ACC112 (cell line): Measurements from ENCODE around the gene RNF121.
A peak's percentile ranks its signal among the peaks of the same experiment; 100 is the strongest.

ENCODE experiments used
- H2AFZ ChIP-seq: fragments of 200-600 bp; sonication (generic); one replicate; pipeline ENCODE4 v1.6.0; 2017; ENCODE audit warnings: antibody characterized with exemption, low read length; ENCODE audit not compliant: unreplicated experiment
- H3K27ac ChIP-seq: fragments of 200-600 bp; sonication (generic); 2 replicates; pipeline ENCODE4 v1.5.1; 2014; ENCODE audit warnings: low read depth, mild to moderate bottlenecking, antibody characterized with exemption, low read length, moderate library complexity
- H3K27me3 ChIP-seq: fragments of 200-600 bp; sonication (generic); 2 replicates; pipeline ENCODE4 v1.6.1; 2014; ENCODE audit warnings: mild to moderate bottlenecking, antibody characterized with exemption, low read length, moderate library complexity, mixed read lengths; ENCODE audit not compliant: insufficient read depth
- H3K36me3 ChIP-seq: fragments of 200-600 bp; sonication (generic); 2 replicates; pipeline ENCODE4 v1.6.1; 2016; ENCODE audit warnings: mild to moderate bottlenecking, antibody characterized with exemption, low read length, moderate library complexity, mixed read lengths; ENCODE audit not compliant: insufficient read depth
- H3K4me1 ChIP-seq: fragments of 200-600 bp; sonication (generic); one replicate; pipeline ENCODE4 v1.6.1; 2016; ENCODE audit warnings: low read length, mixed read lengths; ENCODE audit not compliant: insufficient read depth, unreplicated experiment, control insufficient read depth
- H3K4me3 ChIP-seq: fragments of 200-600 bp; sonication (generic); 2 replicates; pipeline ENCODE4 v1.5.1; 2014; ENCODE audit warnings: mild to moderate bottlenecking, low read depth, low read length
- H3K79me2 ChIP-seq: fragments of 200-600 bp; sonication (generic); one replicate; pipeline ENCODE4 v1.6.0; 2016; ENCODE audit warnings: low read length; ENCODE audit not compliant: control insufficient read depth, unreplicated experiment, insufficient read depth

RNF121 gene

DNA sequence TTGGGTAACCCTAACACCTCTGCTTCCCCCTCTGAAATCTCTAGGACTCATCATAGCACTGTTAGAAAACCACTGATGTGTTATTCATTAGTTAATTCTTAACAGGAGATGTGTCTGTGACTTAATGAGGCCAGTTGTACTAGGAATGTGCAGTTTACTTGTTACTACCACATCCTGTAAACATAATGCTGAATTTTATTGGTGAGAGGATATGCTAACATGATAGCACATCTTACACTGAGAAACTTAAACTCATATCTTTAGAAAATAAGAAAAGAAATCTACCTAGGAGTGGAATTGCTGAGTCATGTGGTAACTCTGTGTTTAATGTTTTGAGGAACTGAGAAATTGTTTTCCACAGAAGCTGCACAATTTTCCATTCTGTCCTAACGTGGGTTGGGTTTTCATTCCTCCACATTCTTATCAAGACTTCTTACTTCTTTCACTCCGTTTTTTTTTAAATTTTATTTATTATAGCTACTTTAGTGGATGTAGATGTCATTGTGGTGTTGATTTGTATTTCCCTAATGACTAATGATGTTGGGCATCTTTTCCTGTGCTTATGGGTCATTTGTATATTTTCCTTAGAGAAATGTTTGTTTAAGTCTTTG is 33.7 kb downstream of the RNF121 start:
- H3K4me1 ChIP-seq = peaks cover 18% of the 10 kb centered on the region
- no peak overlapping the region for H3K4me3 ChIP-seq
- H3K27ac ChIP-seq = peak overlapping the region; percentile 90
- H2AFZ ChIP-seq = no peak overlapping the region
- H3K36me3 ChIP-seq = peaks cover 29% of the 10 kb centered on the region
- no peaks in the 10 kb centered on the region for H3K27me3 ChIP-seq
- peaks cover 11% of the 10 kb centered on the region for H3K79me2 ChIP-seq

DNA sequence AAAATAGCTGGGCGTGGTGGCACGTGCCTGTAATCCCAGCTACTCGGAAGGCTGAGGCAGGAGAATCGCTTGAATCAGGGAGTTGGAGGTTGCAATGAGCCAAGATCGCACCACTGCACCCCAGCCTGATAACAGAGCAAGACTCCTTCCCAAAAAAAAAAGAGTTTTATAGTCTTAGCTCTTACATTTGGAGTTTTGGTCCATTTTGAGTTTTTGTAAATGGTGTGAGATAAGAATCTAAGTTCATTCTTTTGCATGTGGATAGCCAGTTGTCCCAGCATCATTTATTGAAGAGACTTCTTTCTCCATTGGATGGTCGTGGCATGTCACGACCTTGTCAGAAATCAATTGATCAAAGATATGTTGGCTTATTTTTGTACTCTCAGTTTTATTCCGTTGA is 34.6 kb downstream of the RNF121 start:
- Histone ChIP-seq H3K27me3 (no peaks in the 10 kb centered on the region), H2AFZ (no peak overlapping the region), H3K4me3 (no peak overlapping the region), H3K4me1 (peaks cover 18% of the 10 kb centered on the region), H3K79me2 (peaks cover 12% of the 10 kb centered on the region), H3K27ac (peak overlapping the region; percentile 90), H3K36me3 (peaks cover 34% of the 10 kb centered on the region)

DNA sequence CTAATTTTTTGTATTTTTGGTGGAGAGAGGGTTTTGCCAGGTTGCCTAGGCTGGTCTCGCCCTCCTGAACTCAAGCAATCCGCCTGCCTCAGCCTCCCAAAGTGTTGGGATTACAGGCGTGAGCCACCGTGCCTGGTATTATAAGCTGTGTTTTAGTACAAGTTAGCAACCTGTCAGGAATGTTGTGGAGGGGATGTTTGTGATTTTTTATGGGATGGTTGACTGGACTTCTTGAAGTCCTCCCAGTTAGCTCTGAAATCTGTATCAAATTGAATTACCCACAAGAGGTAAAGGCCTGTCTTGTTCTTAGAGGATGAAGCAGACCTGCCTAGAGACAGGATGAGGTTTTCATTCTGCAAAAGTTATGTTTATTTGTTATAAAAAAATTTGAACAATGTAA is 35.8 kb downstream of the RNF121 start:
- Histone ChIP-seq H2AFZ (no peak overlapping the region), H3K4me3 (no peak overlapping the region), H3K27me3 (no peaks in the 10 kb centered on the region), H3K4me1 (peaks cover 18% of the 10 kb centered on the region), H3K27ac (no peak overlapping the region), H3K79me2 (peaks cover 5% of the 10 kb centered on the region), H3K36me3 (peaks cover 38% of the 10 kb centered on the region)

DNA sequence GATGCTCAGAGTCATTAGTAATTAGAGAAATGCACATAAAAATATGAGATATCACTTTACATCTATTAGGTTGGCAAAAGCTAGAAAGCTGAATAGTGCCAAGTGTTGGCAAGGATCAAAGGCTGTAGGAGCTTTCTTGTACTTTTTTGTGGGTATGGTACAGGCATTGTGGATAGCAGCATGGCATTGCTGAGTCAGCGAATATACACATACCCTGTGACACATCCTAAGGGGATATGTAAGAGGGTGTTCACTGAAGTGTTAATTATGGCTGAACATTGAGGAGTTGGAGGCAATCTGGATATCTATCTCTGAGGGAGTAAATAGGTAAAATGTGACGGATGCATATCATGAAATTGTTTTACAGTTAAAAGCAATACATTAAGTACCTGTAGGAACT is 42.8 kb downstream of the RNF121 start:
- Histone ChIP-seq H3K4me1 (no peaks in the 10 kb centered on the region), H3K27me3 (no peaks in the 10 kb centered on the region), H3K79me2 (peaks cover 5% of the 10 kb centered on the region), H3K27ac (no peak overlapping the region), H3K36me3 (peaks cover 18% of the 10 kb centered on the region), H3K4me3 (no peak overlapping the region), H2AFZ (no peak overlapping the region)

- Histone ChIP-seq H2AFZ (no peak overlapping the region), H3K27ac (no peak overlapping the region), H3K4me1 (no peaks in the 10 kb centered on the region), H3K79me2 (peaks cover 5% of the 10 kb centered on the region), H3K36me3 (peaks cover 7% of the 10 kb centered on the region; the same call in 1 of the 2 replicates), H3K4me3 (no peak overlapping the region), H3K27me3 (no peaks in the 10 kb centered on the region)
Observed at GRCh38 chr11:71976551-71976950, 47.7 kb downstream of the RNF121 start.

GRCh38 chr11:71977090-71977489 is 48.2 kb downstream of the RNF121 start:
- Histone ChIP-seq H3K27me3 (no peaks in the 10 kb centered on the region), H3K27ac (no peak overlapping the region), H3K79me2 (peaks cover 5% of the 10 kb centered on the region), H3K4me1 (no peaks in the 10 kb centered on the region), H2AFZ (no peak overlapping the region), H3K36me3 (peaks cover 7% of the 10 kb centered on the region; the same call in 1 of the 2 replicates), H3K4me3 (no peak overlapping the region)

DNA sequence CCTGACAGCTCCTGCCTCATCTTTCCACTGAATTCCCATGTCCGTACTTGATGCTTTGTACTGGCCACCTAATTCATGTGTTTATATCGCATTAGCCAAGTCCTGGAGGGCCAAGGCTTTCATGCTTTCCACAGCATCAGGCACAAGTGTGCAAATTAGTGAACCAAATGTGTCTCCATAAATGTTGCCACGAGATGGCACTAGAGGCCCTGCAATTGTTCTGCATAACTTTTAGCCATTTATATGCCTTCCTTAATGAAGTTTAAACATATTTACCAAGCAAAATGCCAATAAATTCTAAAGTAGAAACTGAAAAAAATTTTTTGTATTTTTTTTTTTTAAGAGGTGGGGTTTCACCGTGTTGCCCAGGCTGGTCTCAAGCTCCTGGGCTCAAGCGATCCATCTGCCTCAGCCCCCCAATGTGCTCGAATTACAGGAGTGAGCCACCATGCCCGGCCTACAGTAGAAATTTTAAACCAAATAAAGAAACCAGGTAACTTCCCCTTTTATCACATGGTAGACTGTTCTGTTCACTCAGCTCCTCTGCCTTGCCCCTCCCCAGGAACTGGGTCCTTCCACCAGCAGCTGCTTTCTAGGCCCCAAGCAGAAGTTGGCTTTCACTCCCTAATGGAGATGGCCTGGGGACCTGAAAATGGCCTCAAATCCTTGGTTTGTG is 49.0 kb downstream of the RNF121 start:
- Histone ChIP-seq H2AFZ (no peak overlapping the region), H3K79me2 (peaks cover 5% of the 10 kb centered on the region), H3K4me1 (no peaks in the 10 kb centered on the region), H3K27ac (no peak overlapping the region), H3K36me3 (peaks cover 2% of the 10 kb centered on the region; the same call in 1 of the 2 replicates), H3K4me3 (no peak overlapping the region), H3K27me3 (no peaks in the 10 kb centered on the region)

GRCh38 chr11:71979094-71979493 is 50.2 kb downstream of the RNF121 start:
- Histone ChIP-seq H3K27me3 (no peaks in the 10 kb centered on the region), H3K27ac (no peak overlapping the region), H3K79me2 (peaks cover 5% of the 10 kb centered on the region), H2AFZ (no peak overlapping the region), H3K36me3 (peaks cover 2% of the 10 kb centered on the region; the same call in 1 of the 2 replicates), H3K4me3 (no peak overlapping the region), H3K4me1 (no peaks in the 10 kb centered on the region)

DNA sequence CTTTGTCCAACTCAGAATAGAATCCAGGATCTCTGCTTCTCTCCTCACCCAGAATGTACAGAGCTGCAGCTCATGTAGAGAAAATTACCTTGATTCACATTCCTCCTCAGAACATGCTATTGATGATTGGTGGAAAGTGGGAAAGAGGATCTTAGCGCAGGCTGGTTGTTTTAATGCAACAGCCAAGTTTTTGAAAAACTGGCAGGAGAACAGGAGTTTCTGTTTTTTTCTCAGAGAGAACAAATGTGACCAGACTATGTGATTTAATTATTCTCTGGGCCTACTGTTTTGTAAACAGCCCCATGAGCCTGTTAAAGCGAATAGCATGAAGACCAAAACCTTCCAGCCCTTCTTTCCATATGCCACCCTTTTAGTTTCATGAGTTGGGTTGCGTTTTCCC is 50.8 kb downstream of the RNF121 start:
- no peak overlapping the region for H3K27ac ChIP-seq
- H3K4me1 ChIP-seq = no peaks in the 10 kb centered on the region
- peaks cover 5% of the 10 kb centered on the region for H3K79me2 ChIP-seq
- H2AFZ ChIP-seq = no peak overlapping the region
- H3K4me3 ChIP-seq = no peak overlapping the region
- H3K36me3 ChIP-seq = peaks cover 2% of the 10 kb centered on the region; the same call in 1 of the 2 replicates
- H3K27me3 ChIP-seq = no peaks in the 10 kb centered on the region

GRCh38 chr11:71986131-71986530 is 57.3 kb downstream of the RNF121 start:
- H3K27ac ChIP-seq = no peak overlapping the region
- peaks cover 5% of the 10 kb centered on the region; the same call in 1 of the 2 replicates for H3K36me3 ChIP-seq
- H3K4me1 ChIP-seq = no peaks in the 10 kb centered on the region
- H3K4me3 ChIP-seq = no peak overlapping the region
- no peaks in the 10 kb centered on the region for H3K79me2 ChIP-seq
- H3K27me3 ChIP-seq = no peaks in the 10 kb centered on the region
- no peak overlapping the region for H2AFZ ChIP-seq

GRCh38 chr11:71987521-71987920 is 58.7 kb downstream of the RNF121 start:
- Histone ChIP-seq H2AFZ (no peak overlapping the region), H3K79me2 (no peaks in the 10 kb centered on the region), H3K4me1 (no peaks in the 10 kb centered on the region), H3K27ac (no peak overlapping the region), H3K27me3 (no peaks in the 10 kb centered on the region), H3K36me3 (peaks cover 5% of the 10 kb centered on the region; the same call in 1 of the 2 replicates), H3K4me3 (no peak overlapping the region)
